GM23338 (cell line): ENCODE data around the gene ITGA1. TPM values are rescaled to one million over a fixed set of nuclear protein-coding genes. Genes with fewer than 3 reads are reported as not detected.

Experiments
- CREB1 ChIP-seq: fragments of 250-450 bp; sonication (Bioruptor Pico); IDR thresholded peaks from 2 replicates; pipeline ENCODE4 v1.5.0; 2020; ENCODE audit warnings: low read depth, mild to moderate bottlenecking, moderate library complexity
- EZH2 ChIP-seq: fragments of 200-600 bp; sonication (generic); IDR thresholded peaks from one replicate; pipeline ENCODE4 v1.8.0; 2017; ENCODE audit warnings: antibody characterized with exemption, mild to moderate bottlenecking, low read depth; ENCODE audit not compliant: unreplicated experiment
- EZH2phosphoT487 ChIP-seq: fragments of 200-600 bp; sonication (generic); IDR thresholded peaks from one replicate; pipeline ENCODE4 v1.8.1; 2018; ENCODE audit warnings: antibody characterized with exemption; ENCODE audit not compliant: unreplicated experiment
- JUNB ChIP-seq: IDR thresholded peaks from one replicate; pipeline ENCODE4 v1.6.1; 2016; ENCODE audit warnings: antibody characterized with exemption; ENCODE audit not compliant: unreplicated experiment
- NANOG ChIP-seq: IDR thresholded peaks from 2 replicates; pipeline ENCODE4 v1.6.1; 2016; ENCODE audit warnings: antibody characterized with exemption, borderline replicate concordance
- ZNF114 ChIP-seq: fragments of 250-450 bp; sonication (Bioruptor Pico); IDR thresholded peaks from 2 replicates; pipeline ENCODE4 v1.5.0; 2020; ENCODE audit warnings: mild to moderate bottlenecking, moderate library complexity
- ZNF331 ChIP-seq: fragments of 250-450 bp; sonication (Bioruptor Pico); IDR thresholded peaks from 2 replicates; pipeline ENCODE4 v1.5.0; 2020; ENCODE audit warnings: low read depth, mild to moderate bottlenecking, moderate library complexity
- polyA plus RNA-seq: library from polyadenylated mRNA; unstranded; fragments of >200 nt; fragmentation: Nextera tagmentation; extraction: Ambion mirVana; gene quantifications from 2 replicates; pipeline ENCODE4 v1.2.1, GENCODE V29; 2016
- total RNA-seq: library from RNA; depleted of rRNA; stranded (reverse); fragments of >200 nt; shearing (Covaris generic); gene quantifications from 2 replicates; pipeline ENCODE4 v1.2.3, GENCODE V29; 2014
- TF ChIP-seq, protein P1 (sequence below): fragments of 250-450 bp; sonication (Bioruptor Pico); IDR thresholded peaks from 2 replicates; pipeline ENCODE4 v1.5.0; 2020; ENCODE audit warnings: mild to moderate bottlenecking, moderate library complexity
- TF ChIP-seq, protein P2 (sequence below), 2 experiments: fragments of 200-600 bp in 1 of 2; sonication (generic) in 1 of 2; conservative IDR thresholded peaks; 2 replicates each; pipeline versions ENCODE4 v1.5.1 to v1.6.1; 2016 to 2017; ENCODE audit warnings: antibody characterized with exemption in 2 of 2, low read depth in 2 of 2, mild to moderate bottlenecking in 2 of 2, moderate library complexity in 1 of 2
- TF ChIP-seq, protein P3 (sequence below): IDR thresholded peaks from 2 replicates; pipeline ENCODE4 v1.6.1; 2016; ENCODE audit warnings: antibody characterized with exemption

ITGA1 gene
- total and polyA plus RNA-seq, 2 experiments from 2014 or later = 1.8 to 4.9 TPM

DNA sequence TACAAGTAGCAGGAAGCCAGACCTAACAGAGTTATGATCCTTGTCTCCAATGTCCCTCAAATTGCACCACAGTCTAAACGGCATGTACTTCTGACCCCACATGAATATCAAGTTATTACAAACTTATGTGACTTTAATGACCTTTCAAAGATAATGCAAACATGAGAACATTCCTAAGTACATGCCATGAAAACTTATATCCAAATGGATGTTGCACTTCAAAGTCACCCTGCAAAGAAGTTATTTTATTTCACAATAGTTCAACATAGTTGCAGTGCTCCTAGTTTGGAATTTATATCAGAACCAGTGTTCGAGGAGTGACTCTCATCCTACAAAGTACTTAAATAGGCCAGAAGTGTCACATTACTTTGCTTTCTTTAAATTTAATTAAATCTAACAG, 41.2 kb upstream of the ITGA1 start (continued):
- TF ChIP-seq, protein P1, sequence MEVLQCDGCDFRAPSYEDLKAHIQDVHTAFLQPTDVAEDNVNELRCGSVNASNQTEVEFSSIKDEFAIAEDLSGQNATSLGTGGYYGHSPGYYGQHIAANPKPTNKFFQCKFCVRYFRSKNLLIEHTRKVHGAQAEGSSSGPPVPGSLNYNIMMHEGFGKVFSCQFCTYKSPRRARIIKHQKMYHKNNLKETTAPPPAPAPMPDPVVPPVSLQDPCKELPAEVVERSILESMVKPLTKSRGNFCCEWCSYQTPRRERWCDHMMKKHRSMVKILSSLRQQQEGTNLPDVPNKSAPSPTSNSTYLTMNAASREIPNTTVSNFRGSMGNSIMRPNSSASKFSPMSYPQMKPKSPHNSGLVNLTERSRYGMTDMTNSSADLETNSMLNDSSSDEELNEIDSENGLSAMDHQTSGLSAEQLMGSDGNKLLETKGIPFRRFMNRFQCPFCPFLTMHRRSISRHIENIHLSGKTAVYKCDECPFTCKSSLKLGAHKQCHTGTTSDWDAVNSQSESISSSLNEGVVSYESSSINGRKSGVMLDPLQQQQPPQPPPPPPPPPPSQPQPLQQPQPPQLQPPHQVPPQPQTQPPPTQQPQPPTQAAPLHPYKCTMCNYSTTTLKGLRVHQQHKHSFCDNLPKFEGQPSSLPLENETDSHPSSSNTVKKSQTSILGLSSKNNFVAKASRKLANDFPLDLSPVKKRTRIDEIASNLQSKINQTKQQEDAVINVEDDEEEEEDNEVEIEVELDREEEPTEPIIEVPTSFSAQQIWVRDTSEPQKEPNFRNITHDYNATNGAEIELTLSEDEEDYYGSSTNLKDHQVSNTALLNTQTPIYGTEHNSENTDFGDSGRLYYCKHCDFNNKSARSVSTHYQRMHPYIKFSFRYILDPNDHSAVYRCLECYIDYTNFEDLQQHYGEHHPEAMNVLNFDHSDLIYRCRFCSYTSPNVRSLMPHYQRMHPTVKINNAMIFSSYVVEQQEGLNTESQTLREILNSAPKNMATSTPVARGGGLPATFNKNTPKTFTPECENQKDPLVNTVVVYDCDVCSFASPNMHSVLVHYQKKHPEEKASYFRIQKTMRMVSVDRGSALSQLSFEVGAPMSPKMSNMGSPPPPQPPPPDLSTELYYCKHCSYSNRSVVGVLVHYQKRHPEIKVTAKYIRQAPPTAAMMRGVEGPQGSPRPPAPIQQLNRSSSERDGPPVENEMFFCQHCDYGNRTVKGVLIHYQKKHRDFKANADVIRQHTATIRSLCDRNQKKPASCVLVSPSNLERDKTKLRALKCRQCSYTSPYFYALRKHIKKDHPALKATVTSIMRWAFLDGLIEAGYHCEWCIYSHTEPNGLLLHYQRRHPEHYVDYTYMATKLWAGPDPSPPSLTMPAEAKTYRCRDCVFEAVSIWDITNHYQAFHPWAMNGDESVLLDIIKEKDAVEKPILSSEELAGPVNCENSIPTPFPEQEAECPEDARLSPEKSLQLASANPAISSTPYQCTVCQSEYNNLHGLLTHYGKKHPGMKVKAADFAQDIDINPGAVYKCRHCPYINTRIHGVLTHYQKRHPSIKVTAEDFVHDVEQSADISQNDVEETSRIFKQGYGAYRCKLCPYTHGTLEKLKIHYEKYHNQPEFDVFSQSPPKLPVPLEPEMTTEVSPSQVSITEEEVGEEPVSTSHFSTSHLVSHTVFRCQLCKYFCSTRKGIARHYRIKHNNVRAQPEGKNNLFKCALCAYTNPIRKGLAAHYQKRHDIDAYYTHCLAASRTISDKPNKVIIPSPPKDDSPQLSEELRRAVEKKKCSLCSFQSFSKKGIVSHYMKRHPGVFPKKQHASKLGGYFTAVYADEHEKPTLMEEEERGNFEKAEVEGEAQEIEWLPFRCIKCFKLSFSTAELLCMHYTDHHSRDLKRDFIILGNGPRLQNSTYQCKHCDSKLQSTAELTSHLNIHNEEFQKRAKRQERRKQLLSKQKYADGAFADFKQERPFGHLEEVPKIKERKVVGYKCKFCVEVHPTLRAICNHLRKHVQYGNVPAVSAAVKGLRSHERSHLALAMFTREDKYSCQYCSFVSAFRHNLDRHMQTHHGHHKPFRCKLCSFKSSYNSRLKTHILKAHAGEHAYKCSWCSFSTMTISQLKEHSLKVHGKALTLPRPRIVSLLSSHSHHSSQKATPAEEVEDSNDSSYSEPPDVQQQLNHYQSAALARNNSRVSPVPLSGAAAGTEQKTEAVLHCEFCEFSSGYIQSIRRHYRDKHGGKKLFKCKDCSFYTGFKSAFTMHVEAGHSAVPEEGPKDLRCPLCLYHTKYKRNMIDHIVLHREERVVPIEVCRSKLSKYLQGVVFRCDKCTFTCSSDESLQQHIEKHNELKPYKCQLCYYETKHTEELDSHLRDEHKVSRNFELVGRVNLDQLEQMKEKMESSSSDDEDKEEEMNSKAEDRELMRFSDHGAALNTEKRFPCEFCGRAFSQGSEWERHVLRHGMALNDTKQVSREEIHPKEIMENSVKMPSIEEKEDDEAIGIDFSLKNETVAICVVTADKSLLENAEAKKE (CRISPR knock-in tag) = no peak
- TF ChIP-seq, protein P2, sequence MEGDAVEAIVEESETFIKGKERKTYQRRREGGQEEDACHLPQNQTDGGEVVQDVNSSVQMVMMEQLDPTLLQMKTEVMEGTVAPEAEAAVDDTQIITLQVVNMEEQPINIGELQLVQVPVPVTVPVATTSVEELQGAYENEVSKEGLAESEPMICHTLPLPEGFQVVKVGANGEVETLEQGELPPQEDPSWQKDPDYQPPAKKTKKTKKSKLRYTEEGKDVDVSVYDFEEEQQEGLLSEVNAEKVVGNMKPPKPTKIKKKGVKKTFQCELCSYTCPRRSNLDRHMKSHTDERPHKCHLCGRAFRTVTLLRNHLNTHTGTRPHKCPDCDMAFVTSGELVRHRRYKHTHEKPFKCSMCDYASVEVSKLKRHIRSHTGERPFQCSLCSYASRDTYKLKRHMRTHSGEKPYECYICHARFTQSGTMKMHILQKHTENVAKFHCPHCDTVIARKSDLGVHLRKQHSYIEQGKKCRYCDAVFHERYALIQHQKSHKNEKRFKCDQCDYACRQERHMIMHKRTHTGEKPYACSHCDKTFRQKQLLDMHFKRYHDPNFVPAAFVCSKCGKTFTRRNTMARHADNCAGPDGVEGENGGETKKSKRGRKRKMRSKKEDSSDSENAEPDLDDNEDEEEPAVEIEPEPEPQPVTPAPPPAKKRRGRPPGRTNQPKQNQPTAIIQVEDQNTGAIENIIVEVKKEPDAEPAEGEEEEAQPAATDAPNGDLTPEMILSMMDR (conservative IDR thresholded peaks at IDR 0.05; ENCODE audit: low read depth in 2 of 2) = no peak
- no peak for TF ChIP-seq NANOG
- TF ChIP-seq EZH2 = no peak
- no peak for TF ChIP-seq EZH2phosphoT487
- TF ChIP-seq ZNF114 (CRISPR knock-in tag) = no peak
- TF ChIP-seq CREB1 (CRISPR knock-in tag) = no peak
- TF ChIP-seq, protein P3, sequence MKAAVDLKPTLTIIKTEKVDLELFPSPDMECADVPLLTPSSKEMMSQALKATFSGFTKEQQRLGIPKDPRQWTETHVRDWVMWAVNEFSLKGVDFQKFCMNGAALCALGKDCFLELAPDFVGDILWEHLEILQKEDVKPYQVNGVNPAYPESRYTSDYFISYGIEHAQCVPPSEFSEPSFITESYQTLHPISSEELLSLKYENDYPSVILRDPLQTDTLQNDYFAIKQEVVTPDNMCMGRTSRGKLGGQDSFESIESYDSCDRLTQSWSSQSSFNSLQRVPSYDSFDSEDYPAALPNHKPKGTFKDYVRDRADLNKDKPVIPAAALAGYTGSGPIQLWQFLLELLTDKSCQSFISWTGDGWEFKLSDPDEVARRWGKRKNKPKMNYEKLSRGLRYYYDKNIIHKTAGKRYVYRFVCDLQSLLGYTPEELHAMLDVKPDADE = no peak
- no peak for TF ChIP-seq JUNB
- no peak for TF ChIP-seq ZNF331 (CRISPR knock-in tag)
